GM13976 (cell line): ENCODE data around the gene CFAP299.

Experiments
- DNase-seq: peaks from one replicate; pipeline ENCODE4 v3.0.0; 2012; ENCODE audit warnings: low spot score
- in situ Hi-C: fragments of 300-500 bp; cut with MboI; formaldehyde crosslinking; loops from one replicate; pipeline ENCODE4 v1.12.0; 2022; ENCODE audit warnings: low sequenced_read_pairs, mixed read lengths, inconsistent platforms; ENCODE audit not compliant: unreplicated experiment
- TF ChIP-seq, protein P1 (sequence below): IDR thresholded peaks from 2 replicates; pipeline ENCODE4 v1.5.1; 2012; ENCODE audit warnings: borderline replicate concordance, mild to moderate bottlenecking; ENCODE audit not compliant: insufficient read depth; ENCODE audit errors: extremely low read depth, missing control alignments, control extremely low read depth

The CFAP299 gene

DNA sequence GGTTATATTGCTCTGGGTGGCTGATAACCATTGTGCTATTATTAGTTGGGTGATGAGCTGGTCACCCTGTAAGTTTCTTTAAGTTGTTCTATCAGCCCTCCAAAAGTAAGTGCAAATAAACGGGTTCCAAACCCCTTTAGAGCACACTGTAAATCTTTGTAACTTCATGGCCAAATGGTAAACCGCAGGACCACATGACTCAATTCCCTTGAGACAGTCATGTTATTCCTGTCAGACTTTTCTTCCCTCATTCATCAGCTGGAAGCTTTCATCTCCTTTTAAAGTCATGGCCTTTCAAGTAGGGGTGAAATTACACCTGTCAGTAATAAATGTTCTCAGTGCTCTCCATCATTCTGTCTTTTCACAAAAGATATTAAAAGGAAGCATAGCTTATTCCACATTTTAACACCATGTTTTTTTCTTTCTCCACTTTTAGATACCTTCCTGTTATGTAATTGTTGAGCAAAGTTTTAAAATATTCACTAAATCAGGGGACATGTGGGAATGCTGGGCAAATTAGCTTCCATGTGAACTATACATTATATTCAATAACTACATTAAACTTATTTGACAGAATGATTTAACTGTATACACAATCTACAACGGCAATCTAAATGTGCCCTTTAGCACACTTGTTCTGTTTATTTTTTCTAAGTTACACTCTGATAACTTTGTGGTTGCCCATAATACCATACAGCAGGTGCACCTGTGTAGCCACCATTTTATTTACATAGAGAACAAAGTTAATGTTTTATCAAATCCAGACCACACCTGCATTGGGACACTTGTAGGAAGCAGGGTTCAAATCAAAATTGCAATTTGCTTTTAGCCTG, 275.5 kb downstream of the CFAP299 start:
- DNase-seq, result no peak
- TF ChIP-seq, protein P1, sequence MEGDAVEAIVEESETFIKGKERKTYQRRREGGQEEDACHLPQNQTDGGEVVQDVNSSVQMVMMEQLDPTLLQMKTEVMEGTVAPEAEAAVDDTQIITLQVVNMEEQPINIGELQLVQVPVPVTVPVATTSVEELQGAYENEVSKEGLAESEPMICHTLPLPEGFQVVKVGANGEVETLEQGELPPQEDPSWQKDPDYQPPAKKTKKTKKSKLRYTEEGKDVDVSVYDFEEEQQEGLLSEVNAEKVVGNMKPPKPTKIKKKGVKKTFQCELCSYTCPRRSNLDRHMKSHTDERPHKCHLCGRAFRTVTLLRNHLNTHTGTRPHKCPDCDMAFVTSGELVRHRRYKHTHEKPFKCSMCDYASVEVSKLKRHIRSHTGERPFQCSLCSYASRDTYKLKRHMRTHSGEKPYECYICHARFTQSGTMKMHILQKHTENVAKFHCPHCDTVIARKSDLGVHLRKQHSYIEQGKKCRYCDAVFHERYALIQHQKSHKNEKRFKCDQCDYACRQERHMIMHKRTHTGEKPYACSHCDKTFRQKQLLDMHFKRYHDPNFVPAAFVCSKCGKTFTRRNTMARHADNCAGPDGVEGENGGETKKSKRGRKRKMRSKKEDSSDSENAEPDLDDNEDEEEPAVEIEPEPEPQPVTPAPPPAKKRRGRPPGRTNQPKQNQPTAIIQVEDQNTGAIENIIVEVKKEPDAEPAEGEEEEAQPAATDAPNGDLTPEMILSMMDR, result no peak
- in situ Hi-C loops, result loop anchor here (10.0 kb wide), 1 partner anchor 434 kb away; no protein-coding TSS in a partner anchor

DNA sequence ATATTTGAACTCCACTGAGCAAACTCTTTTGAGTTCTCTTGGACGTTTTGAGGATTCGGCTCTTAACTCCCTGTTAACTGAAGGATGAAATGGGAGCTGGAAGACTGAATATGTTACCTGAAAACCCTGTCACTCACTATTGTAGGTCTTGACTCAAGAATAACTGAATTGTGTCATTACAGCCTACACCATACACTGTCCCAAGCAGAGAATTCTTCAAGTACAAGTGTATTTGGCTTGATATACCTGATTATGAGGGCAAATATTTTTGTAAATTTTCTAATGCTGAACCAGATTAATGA, 276.1 kb downstream of the CFAP299 start:
- TF ChIP-seq, protein P1, result no peak
- in situ Hi-C loops, result loop anchor here (10.0 kb wide), 1 partner anchor 433 kb away; no protein-coding TSS in a partner anchor
- DNase-seq, result no peak

- DNase-seq, result no peak
- in situ Hi-C loops, result loop anchor here (10.0 kb wide), 1 partner anchor 431 kb away; no protein-coding TSS in a partner anchor
- TF ChIP-seq, protein P1, result no peak
These were observed 277.9 kb downstream of the CFAP299 start for GRCh38 chr4:80613470-80613869.

DNA sequence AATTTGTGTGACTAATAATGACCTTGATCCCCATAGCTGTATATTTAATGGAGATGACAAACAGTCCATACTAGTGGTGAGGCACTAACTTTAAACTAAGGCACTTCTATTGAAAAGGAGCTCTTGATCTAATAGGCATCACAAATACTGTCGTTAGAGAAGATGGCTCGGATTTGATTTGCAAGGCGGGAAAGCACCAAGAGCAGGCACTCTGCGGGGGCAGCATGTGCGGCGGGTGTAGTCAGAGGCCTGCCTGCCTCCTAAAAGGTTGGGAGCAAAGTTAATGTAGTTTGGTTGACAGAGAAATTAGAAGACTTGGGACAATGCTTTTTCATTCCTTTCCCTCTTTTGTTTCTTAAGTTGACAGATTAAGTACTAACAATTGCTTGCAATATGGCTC, 278.8 kb downstream of the CFAP299 start:
- TF ChIP-seq, protein P1, result no peak
- in situ Hi-C loops, result loop anchor here (10.0 kb wide), 1 partner anchor 430 kb away; no protein-coding TSS in a partner anchor
- DNase-seq, result no peak

- in situ Hi-C loops, result loop anchor here (10.0 kb wide), 1 partner anchor 430 kb away; no protein-coding TSS in a partner anchor
- TF ChIP-seq, protein P1, result no peak
- DNase-seq, result no peak
These were observed 279.6 kb downstream of the CFAP299 start for GRCh38 chr4:80615099-80615498.

- in situ Hi-C loops, result loop anchor here (10.0 kb wide), 1 partner anchor 426 kb away; no protein-coding TSS in a partner anchor
These were observed 283.6 kb downstream of the CFAP299 start for GRCh38 chr4:80619070-80619674.

More at GRCh38 chr4:80619070-80619674, 283.6 kb downstream of the CFAP299 start:
- TF ChIP-seq, protein P1, result peak; percentile 9
- DNase-seq, result no peak
